Pancreas (tissue), 10 donors: ENCODE measurements around the gene SOCS1. TPM values are rescaled to one million over a fixed set of nuclear protein-coding genes. Genes with fewer than 3 reads are reported as not detected.

Source experiments
- ATAC-seq, 4 donors: fragments of 200-7000 bp; cut with Tn5 transposase; one replicate each; pipeline versions ENCODE4 v1.8.0 to v1.9.1; 2020; ENCODE audit warnings: mild to moderate bottlenecking in 4 of 4, moderate library complexity in 4 of 4
- DNase-seq, 6 donors: peaks; one replicate each; pipeline ENCODE4 v3.0.0-alpha.2; 2020
- FAIRE-seq: peaks from 2 replicates; lab custom pipeline; 2012; peaks lifted over from hg19 to GRCh38; lab: Jason Lieb, UNC
- H3K27ac ChIP-seq, 4 donors: fragments of 200-600 bp; sonication (generic); 1 replicate in 3 of 4; 2 replicates in 1 of 4; pipeline versions ENCODE4 v1.5.0 to v1.8.0; 2020
- H3K27me3 ChIP-seq, 4 donors: fragments of 200-600 bp; one replicate each; pipeline ENCODE4 v1.8.0; 2021
- H3K36me3 ChIP-seq, 3 donors: fragments of 200-600 bp; sonication (generic) in 1 of 3; one replicate each; pipeline versions ENCODE4 v1.5.0 to v1.8.0; 2020 to 2021
- H3K4me1 ChIP-seq, 3 donors: fragments of 200-600 bp; one replicate each; pipeline ENCODE4 v1.8.0; 2021
- H3K4me3 ChIP-seq, 4 donors: fragments of 200-600 bp; sonication (generic) in 2 of 4; one replicate each; pipeline versions ENCODE4 v1.5.0 to v1.8.0; 2020 to 2021
- H3K9me3 ChIP-seq, 4 donors: fragments of 200-600 bp; one replicate each; pipeline ENCODE4 v1.8.0; 2021
- CTCF ChIP-seq, 4 donors: fragments of 200-600 bp; sonication (generic) in 3 of 4; IDR thresholded peaks; one replicate each; pipeline versions ENCODE4 v1.5.0 to v1.8.0; 2021; ENCODE audit warnings: antibody characterized with exemption in 4 of 4
- WGBS, 2 donors: extraction: QIAGEN DNeasy Blood & Tissue Kit; methylation state at CpG; one replicate each; pipeline ENCODE4 v1.1.7; 2013; 5-methylcytosine and 5-hydroxymethylcytosine counted together
- intact Hi-C, 3 donors: fragments of 100-400 bp; cut with DNase I; formaldehyde crosslinking; loops; one replicate each; pipeline versions ENCODE4 v1.11.1 to v1.14.2; 2022
- polyA plus RNA-seq, 2 donors: library from polyadenylated mRNA; stranded (reverse); fragments of 200-250 nt; gene quantifications; one replicate each; pipeline ENCODE4 v1.2.3, GENCODE V29; 2013
- total RNA-seq, 6 donors: library from RNA; stranded (reverse); fragmentation: NEBNext Ultra II Directional in 4 of 6; extraction: Animal tissue kit (Norgen Biotek cat#: 25700) in 4 of 6; gene quantifications; one replicate each; pipeline versions ENCODE4 v1.2.1 to v1.2.4, GENCODE V29; 2021 to 2023
- donor health status: healthy with polysubstance abuse.
- donor health status: DM: no; HTN: no; CAD: no; lungs with moderate emphysema.
- donor health status: DM: no; HTN: no; CAD: no.
- donor health status: control.
- donor health status: control.
- donor health status: Bipolar disorder and iron deficiency.
- donor health status: DM: yes; HTN: yes; CAD: no.
- donor health status: DM: no; HTN: no; CAD: no.
- donor health status: DM: no; HTN: no; CAD: no.
- donor health status: DM: yes; HTN: yes; CAD: no.

Gene SOCS1, protein sequence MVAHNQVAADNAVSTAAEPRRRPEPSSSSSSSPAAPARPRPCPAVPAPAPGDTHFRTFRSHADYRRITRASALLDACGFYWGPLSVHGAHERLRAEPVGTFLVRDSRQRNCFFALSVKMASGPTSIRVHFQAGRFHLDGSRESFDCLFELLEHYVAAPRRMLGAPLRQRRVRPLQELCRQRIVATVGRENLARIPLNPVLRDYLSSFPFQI
- total RNA-seq (1 to 10 TPM; 1.3 to 7.9 (median 1.8) TPM), polyA plus RNA-seq (1 to 10 TPM; 4.6 to 5.7 TPM)

DNA sequence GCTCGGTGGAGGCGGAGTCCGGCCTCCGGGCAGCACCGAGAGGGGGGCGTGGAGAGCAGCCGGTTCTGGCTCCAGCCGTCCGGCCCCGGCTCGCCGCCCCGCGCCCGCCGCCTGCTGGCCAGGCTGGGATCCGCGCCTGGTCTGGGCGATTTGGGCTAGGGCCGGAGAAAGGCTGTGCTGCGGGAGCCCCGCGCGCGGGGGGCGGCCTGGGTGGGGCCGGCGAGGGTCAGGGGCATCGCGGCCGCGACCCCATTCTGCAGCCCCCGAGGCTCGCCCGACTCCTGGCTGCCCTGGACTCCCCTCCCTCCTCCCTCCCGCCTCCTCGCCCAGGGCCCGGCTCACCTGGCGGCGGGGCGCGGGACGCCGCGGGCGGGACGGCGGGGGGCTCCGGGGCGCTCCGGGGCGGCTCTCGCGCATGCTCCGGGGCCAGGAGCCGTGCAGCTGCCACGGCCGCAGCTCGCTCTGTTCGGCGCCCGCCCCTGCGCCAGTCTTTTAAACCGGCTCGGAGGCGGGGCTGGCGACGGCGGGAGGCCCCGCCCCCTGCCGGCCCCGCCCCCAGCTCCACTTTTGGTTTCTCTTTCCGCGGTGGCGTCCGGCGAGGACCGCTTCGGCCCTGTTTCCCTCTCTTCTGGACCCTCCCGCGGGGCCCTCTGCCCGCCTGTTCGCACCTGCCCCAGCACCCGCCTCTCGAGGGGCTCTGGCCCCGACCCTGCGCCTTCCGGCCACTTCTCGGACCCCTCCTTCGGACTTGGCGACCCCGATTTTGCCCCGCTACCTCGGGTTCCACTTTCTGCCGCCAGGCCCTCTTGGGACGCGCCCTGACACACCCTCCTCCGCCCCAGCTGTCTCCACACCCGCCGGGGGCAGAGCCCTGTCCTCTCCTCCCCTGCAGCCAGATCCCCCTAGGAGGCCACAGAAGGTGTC is at the start of gene SOCS1:
Gene SOCS1 (minus strand): TSS at position 468 of the 924 bp plus-strand sequence. CDS start 726 bp downstream, outside the sequence.
- Histone ChIP-seq H3K4me3 (peak within 1 kb of the TSS; percentile 59 to 83 (median 72)), H3K27ac (peak within 1 kb of the TSS; percentile 82 to 97 (median 90)), H3K9me3 (no peaks in the 10 kb centered on the region), H3K27me3 (no peaks in the 10 kb centered on the region), H3K4me1 (peaks cover 3 to 17% (median 11%) of the 10 kb centered on the region in 3 donors), H3K36me3 (no peaks in the 10 kb centered on the region)
- intact Hi-C loops: loop anchor here in 1 of 3 donors (5.0 kb wide), 1 partner anchor 284 kb away; no protein-coding TSS in a partner anchor
- DNase-seq: peak; percentile 79 to 94 (median 88)
- FAIRE-seq: no peak
- peak; percentile 81 to 95 (median 90) for TF ChIP-seq CTCF (IDR thresholded peaks at IDR 0.05)
- 0 to 1% methylated on average over 47 to 100 of the region's 100 CpGs for WGBS, 2 donors
- peak; percentile 80 to 87 (median 84) for ATAC-seq

GRCh38 chr16:11303405-11304138 is 47.6 kb upstream of the SOCS1 start:
- Histone ChIP-seq H3K27ac (no peak overlapping the region), H3K27me3 (no peaks in the 10 kb centered on the region), H3K4me1 (no peaks in the 10 kb centered on the region), H3K4me3 (no peak overlapping the region), H3K36me3 (no peaks in the 10 kb centered on the region), H3K9me3 (no peaks in the 10 kb centered on the region)
- FAIRE-seq (no peak), DNase-seq (peak in 3 of 6 donors; percentile 16 to 45 (median 37)), ATAC-seq (peak in 3 of 4 donors; percentile 35 to 73 (median 51))
- intact Hi-C loops: no loop called here
- no peak for TF ChIP-seq CTCF (IDR thresholded peaks at IDR 0.05)
- 61 to 63% methylated on average over 18 of the region's 18 CpGs for WGBS, 2 donors

- Histone ChIP-seq H3K27me3 (no peaks in the 10 kb centered on the region), H3K4me3 (no peak overlapping the region), H3K27ac (no peak overlapping the region), H3K36me3 (no peaks in the 10 kb centered on the region), H3K4me1 (peaks cover 0 to 2% (median 0%) of the 10 kb centered on the region in 3 donors), H3K9me3 (no peaks in the 10 kb centered on the region)
- DNase-seq (peak in 1 of 6 donors; percentile 10), FAIRE-seq (no peak), ATAC-seq (no peak)
- intact Hi-C loops: no loop called here
- WGBS, 2 donors: 70 to 75% methylated on average over 4 of the region's 4 CpGs
- no peak for TF ChIP-seq CTCF (IDR thresholded peaks at IDR 0.05)
These were observed 47.0 kb upstream of the SOCS1 start for GRCh38 chr16:11302977-11303376.

DNA sequence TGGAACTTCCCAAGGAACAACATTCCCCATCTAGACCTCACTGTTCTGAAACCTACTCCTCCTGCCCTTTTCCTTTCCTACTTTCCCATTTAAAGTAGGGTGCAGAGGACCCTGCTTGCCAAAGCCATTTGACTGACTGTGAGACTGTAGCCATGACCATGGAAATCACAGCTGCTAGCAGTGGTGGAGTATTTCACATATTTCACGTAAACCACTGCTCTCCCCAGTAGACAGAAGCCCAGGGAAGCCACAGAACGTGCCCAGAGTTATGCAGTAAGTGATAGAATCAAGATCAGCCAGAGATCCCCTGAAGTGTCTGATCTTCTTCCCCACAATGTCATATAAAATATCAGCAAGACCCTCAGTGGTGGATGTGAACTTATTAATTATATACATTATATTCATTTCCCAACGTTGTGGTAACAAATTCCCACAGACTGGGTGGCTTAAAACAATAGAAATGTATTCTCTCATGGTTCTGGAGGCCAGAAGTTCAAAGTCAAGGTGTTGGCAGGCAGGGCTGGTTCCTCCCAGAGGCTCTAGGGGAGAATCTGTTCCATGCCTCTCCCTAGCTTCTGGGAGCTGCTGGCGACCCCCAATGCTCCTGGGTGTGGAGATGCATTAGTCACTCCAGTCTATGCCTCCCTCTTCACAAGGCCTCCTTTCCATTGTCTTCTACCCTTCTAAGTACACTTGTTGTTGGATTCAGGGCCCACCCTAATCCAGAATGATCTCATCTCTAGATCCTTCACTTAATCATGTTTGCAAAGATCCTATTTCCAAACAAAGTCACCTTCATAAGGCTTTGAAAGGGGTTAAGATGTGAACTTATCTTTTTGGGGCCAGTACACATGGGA is 45.9 kb upstream of the SOCS1 start:
- WGBS, 2 donors: 71 to 74% methylated on average over 4 of the region's 4 CpGs
- no peak for ATAC-seq

More for the DNA sequence above, 45.9 kb upstream of the SOCS1 start:
- H3K27me3 ChIP-seq: no peaks in the 10 kb centered on the region
- no peaks in the 10 kb centered on the region for H3K9me3 ChIP-seq
- no peaks in the 10 kb centered on the region for H3K36me3 ChIP-seq
- no peak overlapping the region for H3K27ac ChIP-seq
- TF ChIP-seq CTCF (IDR thresholded peaks at IDR 0.05): no peak
- intact Hi-C loops: no loop called here
- no peak for FAIRE-seq
- DNase-seq: no peak
- H3K4me1 ChIP-seq: peaks cover 5 to 13% (median 10%) of the 10 kb centered on the region in 3 donors
- no peak overlapping the region for H3K4me3 ChIP-seq
